GM12873 (cell line): ENCODE results near the gene ADNP2.

ENCODE experiments used
- CTCF ChIP-seq: IDR thresholded peaks from 2 replicates; pipeline ENCODE4 v1.5.1; 2012; ENCODE audit warnings: low read depth, mild to moderate bottlenecking, moderate library complexity, low read length, control low read depth; ENCODE audit not compliant: insufficient read depth; ENCODE audit errors: missing control alignments

The ADNP2 gene

GRCh38 chr18:80159713-80160636, 50.9 kb downstream of the ADNP2 start:
- TF ChIP-seq CTCF = no peak

- no peak for TF ChIP-seq CTCF
These were observed 52.8 kb downstream of the ADNP2 start for GRCh38 chr18:80161781-80162417.

- TF ChIP-seq CTCF = no peak
These were observed 54.1 kb downstream of the ADNP2 start for GRCh38 chr18:80163183-80163582.

- no peak for TF ChIP-seq CTCF
These were observed 57.2 kb downstream of the ADNP2 start for GRCh38 chr18:80166240-80166639.

DNA sequence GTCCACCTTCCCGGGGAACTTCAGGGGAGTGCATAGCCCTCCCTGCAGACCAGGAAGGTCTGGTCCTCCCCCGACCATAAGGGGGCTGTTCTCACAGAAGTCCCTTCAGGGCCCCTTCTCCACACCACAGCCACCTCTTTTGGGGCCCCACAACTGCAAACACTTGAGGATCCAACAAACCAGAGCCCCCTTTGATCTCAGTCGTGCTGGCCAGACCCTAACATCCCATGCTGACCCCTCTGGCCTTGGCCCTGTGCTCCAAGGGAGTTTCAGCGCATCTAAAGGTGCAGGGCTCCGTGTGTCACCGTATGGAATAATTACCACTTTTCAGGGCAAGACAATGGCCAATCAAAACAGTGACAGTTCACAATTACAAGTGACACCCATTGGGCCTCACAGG, 57.7 kb downstream of the ADNP2 start:
- no peak for TF ChIP-seq CTCF

- no peak for TF ChIP-seq CTCF
These were observed 58.3 kb downstream of the ADNP2 start for GRCh38 chr18:80167331-80167730.

GRCh38 chr18:80167931-80168330, 58.9 kb downstream of the ADNP2 start:
- TF ChIP-seq CTCF = no peak
